RWPE2 (cell line): ENCODE data around the gene WDR83.
"Not testable (repeated sequence)": the region's sequence is repeated elsewhere in the genome, so short reads cannot be mapped to it uniquely, and the experiment has no call there.

Source experiments
- ATAC-seq: fragments of 200-7000 bp; cut with Tn5 transposase; 3 replicates; pipeline ENCODE4 v1.9.1; 2021; ENCODE audit warnings: low read depth
- DNase-seq: peaks from one replicate; pipeline ENCODE4 v3.0.0-alpha.2; 2020; ENCODE audit warnings: low spot score
- H3K27ac ChIP-seq: fragments of 450-650 bp; 2 replicates; pipeline ENCODE4 v1.5.1; 2017; ENCODE audit warnings: mild to moderate bottlenecking; ENCODE audit not compliant: poor library complexity, severe bottlenecking
- H3K27me3 ChIP-seq: fragments of 250-450 bp; sonication (Bioruptor Pico); 2 replicates; pipeline ENCODE4 v1.5.1; 2021; ENCODE audit warnings: mild to moderate bottlenecking, moderate library complexity; ENCODE audit not compliant: insufficient read depth, poor library complexity, severe bottlenecking
- H3K36me3 ChIP-seq: fragments of 250-450 bp; sonication (Bioruptor Pico); 2 replicates; pipeline ENCODE4 v1.5.1; 2020; ENCODE audit warnings: low read depth, mild to moderate bottlenecking, moderate library complexity
- H3K4me1 ChIP-seq: fragments of 250-450 bp; sonication (Bioruptor Pico); 2 replicates; pipeline ENCODE4 v1.5.1; 2021; ENCODE audit warnings: mild to moderate bottlenecking, moderate library complexity; ENCODE audit not compliant: insufficient read depth, poor library complexity, severe bottlenecking
- H3K4me3 ChIP-seq: fragments of 250-450 bp; sonication (Bioruptor Pico); 2 replicates; pipeline ENCODE4 v1.5.1; 2021; ENCODE audit warnings: mild to moderate bottlenecking, moderate library complexity; ENCODE audit not compliant: severe bottlenecking
- H3K9me3 ChIP-seq: fragments of 250-450 bp; sonication (Bioruptor Pico); 2 replicates; pipeline ENCODE4 v1.5.1; 2021; ENCODE audit warnings: mild to moderate bottlenecking, moderate library complexity; ENCODE audit not compliant: severe bottlenecking
- CTCF ChIP-seq: fragments of 450-650 bp; IDR thresholded peaks from one replicate; pipeline ENCODE4 v1.5.1; 2017; ENCODE audit warnings: mild to moderate bottlenecking, moderate library complexity; ENCODE audit not compliant: poor library complexity, severe bottlenecking

WDR83 gene

GRCh38 chr19:12639901-12640613, 26.6 kb upstream of the WDR83 start:
- ATAC-seq: peak; percentile 80
- H3K36me3 ChIP-seq: no peaks in the 10 kb centered on the region
- DNase-seq: no peak
- no peaks in the 10 kb centered on the region for H3K27me3 ChIP-seq
- H3K9me3 ChIP-seq: no peaks in the 10 kb centered on the region
- H3K27ac ChIP-seq: no peak overlapping the region
- H3K4me1 ChIP-seq: no peaks in the 10 kb centered on the region
- peak; percentile 83 for TF ChIP-seq CTCF
- H3K4me3 ChIP-seq: no peak overlapping the region

GRCh38 chr19:12641456-12641855, 25.2 kb upstream of the WDR83 start:
- no peak for ATAC-seq
- Histone ChIP-seq H3K36me3 (no peaks in the 10 kb centered on the region), H3K27ac (no peak overlapping the region), H3K4me3 (no peak overlapping the region), H3K4me1 (no peaks in the 10 kb centered on the region), H3K9me3 (no peaks in the 10 kb centered on the region), H3K27me3 (no peaks in the 10 kb centered on the region)
- no peak for TF ChIP-seq CTCF
- no peak for DNase-seq

- Histone ChIP-seq H3K27ac (no peak overlapping the region), H3K36me3 (no peaks in the 10 kb centered on the region), H3K4me1 (no peaks in the 10 kb centered on the region), H3K27me3 (no peaks in the 10 kb centered on the region), H3K9me3 (no peaks in the 10 kb centered on the region), H3K4me3 (no peak overlapping the region)
- TF ChIP-seq CTCF: no peak
- no peak for ATAC-seq
- no peak for DNase-seq
Observed at GRCh38 chr19:12642506-12642905, 24.1 kb upstream of the WDR83 start.

- H3K4me1 ChIP-seq, DNase-seq, H3K36me3 ChIP-seq, ATAC-seq, H3K27me3 ChIP-seq, H3K27ac ChIP-seq, H3K4me3 ChIP-seq, H3K9me3 ChIP-seq: not testable (repeated sequence)
Observed at GRCh38 chr19:12643716-12644115, 22.9 kb upstream of the WDR83 start.

- H3K4me3 ChIP-seq: no peak overlapping the region
- no peak for TF ChIP-seq CTCF
- no peak for ATAC-seq
- H3K36me3 ChIP-seq: no peaks in the 10 kb centered on the region
- H3K27ac ChIP-seq: no peak overlapping the region
- no peaks in the 10 kb centered on the region for H3K4me1 ChIP-seq
- H3K27me3 ChIP-seq: no peaks in the 10 kb centered on the region
- no peaks in the 10 kb centered on the region for H3K9me3 ChIP-seq
- no peak for DNase-seq
Observed at GRCh38 chr19:12646551-12646950, 20.1 kb upstream of the WDR83 start.
